ENCODE measurements around the gene SEMA4B.

The SEMA4B gene

DNA sequence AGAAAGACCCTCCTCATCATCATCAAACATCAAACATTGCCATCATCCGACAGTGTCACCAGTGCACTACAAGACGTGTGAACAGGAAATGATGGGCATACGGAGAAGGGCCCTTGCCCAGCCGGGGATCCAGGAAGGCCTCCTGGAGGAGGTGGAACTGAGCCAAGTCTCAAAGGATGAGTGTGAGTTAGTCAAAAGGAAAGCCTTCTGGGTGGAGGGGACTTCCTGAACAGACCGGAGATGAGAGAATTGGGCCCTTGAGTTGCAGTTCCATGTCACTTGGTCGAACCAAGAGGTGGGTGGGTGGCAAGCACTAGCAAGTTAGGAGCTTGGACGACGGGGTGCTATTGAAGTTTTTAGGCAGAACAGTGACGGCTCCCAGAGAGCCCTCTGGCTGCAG, 8.5 kb downstream of the SEMA4B start:
- no peak for DNase-seq (ENCODE audit: extremely low spot score)

DNA sequence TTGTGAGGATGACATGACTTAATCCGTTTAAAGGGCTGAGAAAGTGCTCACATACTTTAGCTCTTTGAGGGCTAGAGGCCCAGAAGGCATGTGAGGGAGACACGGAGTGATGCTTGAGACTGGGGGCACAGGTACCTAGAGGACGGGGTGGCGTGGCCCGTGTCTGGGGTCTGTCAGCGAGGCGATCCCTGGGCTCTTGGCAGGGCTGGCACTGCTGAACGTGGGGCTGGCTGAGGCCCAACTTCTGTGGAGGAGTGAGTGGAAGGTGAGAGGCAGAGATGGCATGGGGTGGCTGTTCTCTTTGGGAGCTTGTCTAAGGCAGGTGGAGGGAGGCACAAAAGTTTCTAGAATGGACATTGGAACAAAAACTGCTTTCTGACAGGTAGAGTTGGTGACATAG, 9.5 kb downstream of the SEMA4B start:
- no peak for TF ChIP-seq L3MBTL2 (conservative IDR thresholded peaks at IDR 0.05)
- TF ChIP-seq ELF4 (IDR thresholded peaks at IDR 0.05) = no peak
- no peak for TF ChIP-seq HDGF (IDR thresholded peaks at IDR 0.05; ENCODE audit: borderline replicate concordance)
- TF ChIP-seq LEF1 (IDR thresholded peaks at IDR 0.05; ENCODE audit: borderline replicate concordance) = no peak
- TF ChIP-seq SP1 (IDR thresholded peaks at IDR 0.05) = no peak
- no peak for TF ChIP-seq FOXM1 (IDR thresholded peaks at IDR 0.05; ENCODE audit: borderline replicate concordance)
- TF ChIP-seq ZNF384 (IDR thresholded peaks at IDR 0.05) = no peak
- TF ChIP-seq NFRKB (IDR thresholded peaks at IDR 0.05) = no peak
- no peak for TF ChIP-seq BHLHE40 (IDR thresholded peaks at IDR 0.05; ENCODE audit: borderline replicate concordance)
- TF ChIP-seq, protein P1, sequence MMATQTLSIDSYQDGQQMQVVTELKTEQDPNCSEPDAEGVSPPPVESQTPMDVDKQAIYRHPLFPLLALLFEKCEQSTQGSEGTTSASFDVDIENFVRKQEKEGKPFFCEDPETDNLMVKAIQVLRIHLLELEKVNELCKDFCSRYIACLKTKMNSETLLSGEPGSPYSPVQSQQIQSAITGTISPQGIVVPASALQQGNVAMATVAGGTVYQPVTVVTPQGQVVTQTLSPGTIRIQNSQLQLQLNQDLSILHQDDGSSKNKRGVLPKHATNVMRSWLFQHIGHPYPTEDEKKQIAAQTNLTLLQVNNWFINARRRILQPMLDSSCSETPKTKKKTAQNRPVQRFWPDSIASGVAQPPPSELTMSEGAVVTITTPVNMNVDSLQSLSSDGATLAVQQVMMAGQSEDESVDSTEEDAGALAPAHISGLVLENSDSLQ (IDR thresholded peaks at IDR 0.05) = no peak
- TF ChIP-seq FOXA1 (IDR thresholded peaks at IDR 0.05) = no peak
- no peak for TF ChIP-seq TARDBP (IDR thresholded peaks at IDR 0.05)
- no peak for TF ChIP-seq SUZ12 (IDR thresholded peaks at IDR 0.05)
- no peak for TF ChIP-seq FOXK2 (IDR thresholded peaks at IDR 0.05)
- TF ChIP-seq CTBP1 (IDR thresholded peaks at IDR 0.05; ENCODE audit: borderline replicate concordance) = no peak
- no peak for TF ChIP-seq ARNT (IDR thresholded peaks at IDR 0.05)
- ChIA-PET CTCF (no interaction called here), POLR2A (interaction anchor here (0.8 kb wide), 1 partner anchor 10 kb away, joined by 3 read pairs; the partner anchor contains the start of gene SEMA4B)
- no peak for DNase-seq (ENCODE audit: extremely low spot score)

More for the DNA sequence above, 8.5 kb downstream of the SEMA4B start:
- ChIA-PET POLR2A (no interaction called here), CTCF (interaction anchor here (1.8 kb wide), 1 partner anchor 12 kb away, joined by 6 read pairs; no protein-coding TSS in a partner anchor)
- TF ChIP-seq CTBP1 (IDR thresholded peaks at IDR 0.05; ENCODE audit: borderline replicate concordance) (no peak), SUZ12 (IDR thresholded peaks at IDR 0.05) (no peak), HDGF (IDR thresholded peaks at IDR 0.05; ENCODE audit: borderline replicate concordance) (no peak), FOXK2 (IDR thresholded peaks at IDR 0.05) (no peak), TARDBP (IDR thresholded peaks at IDR 0.05) (no peak), FOXA1 (IDR thresholded peaks at IDR 0.05) (no peak), BHLHE40 (IDR thresholded peaks at IDR 0.05; ENCODE audit: borderline replicate concordance) (no peak), ARNT (IDR thresholded peaks at IDR 0.05) (no peak), L3MBTL2 (conservative IDR thresholded peaks at IDR 0.05) (no peak), SP1 (IDR thresholded peaks at IDR 0.05) (no peak), NFRKB (IDR thresholded peaks at IDR 0.05) (no peak), ELF4 (IDR thresholded peaks at IDR 0.05) (no peak), ZNF384 (IDR thresholded peaks at IDR 0.05) (no peak), LEF1 (IDR thresholded peaks at IDR 0.05; ENCODE audit: borderline replicate concordance) (no peak), FOXM1 (IDR thresholded peaks at IDR 0.05; ENCODE audit: borderline replicate concordance) (no peak)
- TF ChIP-seq, protein P1 (IDR thresholded peaks at IDR 0.05) = no peak

DNA sequence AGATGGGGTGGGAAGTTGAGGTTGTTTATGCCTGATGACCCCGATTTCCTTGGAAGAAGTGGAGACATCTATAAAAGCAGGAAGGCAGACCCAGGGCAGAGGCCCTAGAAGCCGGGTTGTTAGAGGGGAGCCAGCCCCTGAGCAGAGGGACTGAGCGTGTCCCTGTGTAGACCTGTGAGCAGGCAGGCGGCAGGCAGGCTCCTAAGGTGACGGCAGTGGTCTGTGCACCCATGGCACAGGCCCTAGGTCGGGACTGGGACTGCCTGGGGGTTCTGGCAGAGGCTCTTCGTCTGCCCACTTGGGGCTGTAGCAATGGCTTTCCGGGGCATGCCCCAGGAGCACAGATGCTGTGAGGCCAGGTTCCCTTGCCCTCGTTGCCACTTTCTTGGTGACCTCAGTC, 9.9 kb downstream of the SEMA4B start:
- ChIA-PET POLR2A (interaction anchor here (0.8 kb wide), 1 partner anchor 10 kb away, joined by 3 read pairs; the partner anchor contains the start of gene SEMA4B), CTCF (no interaction called here)
- DNase-seq (ENCODE audit: extremely low spot score) = no peak
- no peak for TF ChIP-seq NFRKB (IDR thresholded peaks at IDR 0.05)
- TF ChIP-seq HDGF (IDR thresholded peaks at IDR 0.05; ENCODE audit: borderline replicate concordance) = no peak
- TF ChIP-seq FOXA1 (IDR thresholded peaks at IDR 0.05) = no peak
- TF ChIP-seq, protein P1 (IDR thresholded peaks at IDR 0.05) = no peak
- no peak for TF ChIP-seq FOXK2 (IDR thresholded peaks at IDR 0.05)
- no peak for TF ChIP-seq CTBP1 (IDR thresholded peaks at IDR 0.05; ENCODE audit: borderline replicate concordance)
- TF ChIP-seq TARDBP (IDR thresholded peaks at IDR 0.05) = no peak
- no peak for TF ChIP-seq L3MBTL2 (conservative IDR thresholded peaks at IDR 0.05)
- no peak for TF ChIP-seq ZNF384 (IDR thresholded peaks at IDR 0.05)
- TF ChIP-seq SUZ12 (IDR thresholded peaks at IDR 0.05) = no peak
- no peak for TF ChIP-seq ELF4 (IDR thresholded peaks at IDR 0.05)
- TF ChIP-seq ARNT (IDR thresholded peaks at IDR 0.05) = no peak
- TF ChIP-seq FOXM1 (IDR thresholded peaks at IDR 0.05; ENCODE audit: borderline replicate concordance) = no peak
- TF ChIP-seq SP1 (IDR thresholded peaks at IDR 0.05) = no peak

DNA sequence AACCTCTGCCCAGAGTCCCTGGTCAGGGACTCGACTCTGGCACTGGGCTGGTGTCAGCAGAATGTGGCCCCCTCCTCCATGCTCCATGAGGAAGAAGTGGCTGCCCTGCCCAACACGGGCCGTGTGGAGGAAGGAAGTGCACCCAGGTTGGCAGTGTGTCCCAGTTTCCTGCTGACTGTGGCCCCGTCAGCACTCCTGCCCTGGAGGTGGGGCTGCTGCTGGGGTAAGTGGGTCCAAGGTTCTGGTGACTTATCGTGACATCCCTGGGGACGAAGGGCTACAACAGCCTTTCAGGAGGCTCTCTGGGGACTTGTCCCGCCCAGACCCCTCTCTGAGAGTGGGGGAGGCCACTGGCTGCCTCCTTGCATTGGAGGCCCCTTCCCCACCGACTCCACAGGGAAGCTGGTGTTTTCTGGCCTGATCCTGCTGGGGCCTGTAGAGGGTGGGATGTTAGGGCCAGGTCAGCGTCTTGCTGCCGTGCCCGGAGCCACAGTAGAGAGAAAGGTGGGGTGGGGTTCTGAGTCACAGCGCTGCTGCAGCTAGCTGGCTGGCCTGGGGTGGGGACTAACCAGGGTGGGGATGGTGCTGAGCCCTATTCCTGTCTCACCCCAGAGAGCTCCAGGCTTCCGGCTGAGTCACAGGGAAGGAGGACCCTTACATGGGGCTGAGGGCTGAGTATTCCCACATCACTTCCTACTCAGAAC, 10.5 kb downstream of the SEMA4B start:
- CTCF ChIA-PET = interaction anchor here (1.6 kb wide), 1 partner anchor 10 kb away, joined by 4 read pairs; no protein-coding TSS in a partner anchor
- DNase-seq (ENCODE audit: extremely low spot score) = no peak
- TF ChIP-seq FOXK2 (IDR thresholded peaks at IDR 0.05) (no peak), BHLHE40 (IDR thresholded peaks at IDR 0.05; ENCODE audit: borderline replicate concordance) (no peak), HDGF (IDR thresholded peaks at IDR 0.05; ENCODE audit: borderline replicate concordance) (no peak), NFRKB (IDR thresholded peaks at IDR 0.05) (no peak), TARDBP (IDR thresholded peaks at IDR 0.05) (no peak), FOXM1 (IDR thresholded peaks at IDR 0.05; ENCODE audit: borderline replicate concordance) (no peak), ARNT (IDR thresholded peaks at IDR 0.05) (no peak), SP1 (IDR thresholded peaks at IDR 0.05) (no peak)
- TF ChIP-seq, protein P1 (IDR thresholded peaks at IDR 0.05) = no peak
- POLR2A ChIA-PET = interaction anchor here (0.6 kb wide), 1 partner anchor 63 kb away, joined by 3 read pairs; no protein-coding TSS in a partner anchor
